ENCODE results near the gene COA1. TPM values are rescaled to one million over a fixed set of nuclear protein-coding genes. Genes with fewer than 3 reads are reported as not detected.
"Not testable (repeated sequence)": the region's sequence is repeated elsewhere in the genome, so short reads cannot be mapped to it uniquely, and the experiment has no call there.

COA1 gene
- total RNA-seq, 4 donors from 2014 or later: 31.8 to 53.2 (median 39.8) TPM

GRCh38 chr7:43731494-43731893, 2.2 kb upstream of the COA1 start:
- H3K36me3 ChIP-seq; H3K27me3 ChIP-seq; H3K27ac ChIP-seq; H3K4me3 ChIP-seq; intact Hi-C loops (cut with DNase I; ENCODE audit: low total_unique reads); DNase-seq; H3K9me3 ChIP-seq: not testable (repeated sequence)
- in situ Hi-C loops (cut with MboI; ENCODE audit: low pct_ligation_motif_present in 1 of 4, low pct_unique_long_range_greater_than_20kb in 1 of 4, low sequenced_read_pairs in 3 of 4): loop anchor here in 2 of 4 donors (10.0 to 25.0 kb wide), 2 partner anchors 103 to 106 kb away; no protein-coding TSS in a partner anchor
- 75 to 100% methylated on average over 2 to 3 of the region's 3 CpGs for WGBS, 2 donors (ENCODE audit: low coverage in 1 of 2)
- H3K4me1 ChIP-seq: peaks cover 0 to 28% (median 11%) of the 10 kb centered on the region in 4 donors

- Histone ChIP-seq H3K36me3 (no peaks in the 10 kb centered on the region), H3K27me3 (no peaks in the 10 kb centered on the region), H3K9me3 (no peaks in the 10 kb centered on the region), H3K4me1 (peaks cover 0 to 39% (median 14%) of the 10 kb centered on the region in 4 donors), H3K27ac (peak overlapping the region; percentile 82 to 88 (median 86)), H3K4me3 (peak overlapping the region; percentile 17 to 82 (median 60))
- TF ChIP-seq POLR2AphosphoS5 (IDR thresholded peaks at IDR 0.05) (no peak), CTCF (IDR thresholded peaks at IDR 0.05) (no peak), POLR2A (IDR thresholded peaks at IDR 0.05) (no peak), EP300 (IDR thresholded peaks at IDR 0.05; ENCODE audit: low read depth) (no peak)
- DNase-seq: no peak
- intact Hi-C loops (cut with DNase I; ENCODE audit: low total_unique reads) (loop anchor here (10.0 kb wide), 1 partner anchor 105 kb away; no protein-coding TSS in a partner anchor), in situ Hi-C loops (cut with MboI; ENCODE audit: low pct_ligation_motif_present in 1 of 4, low pct_unique_long_range_greater_than_20kb in 1 of 4, low sequenced_read_pairs in 3 of 4) (loop anchor here in 2 of 4 donors (10.0 to 25.0 kb wide), 2 partner anchors 105 to 107 kb away; no protein-coding TSS in a partner anchor)
- 17 to 23% methylated on average over 3 to 4 of the region's 4 CpGs for WGBS, 2 donors (ENCODE audit: low coverage in 1 of 2)
These were observed 563 bp upstream of the COA1 start for GRCh38 chr7:43729924-43730248.

- TF ChIP-seq CTCF (IDR thresholded peaks at IDR 0.05) (no peak), POLR2A (IDR thresholded peaks at IDR 0.05) (no peak), EP300 (IDR thresholded peaks at IDR 0.05; ENCODE audit: low read depth) (no peak), POLR2AphosphoS5 (IDR thresholded peaks at IDR 0.05) (no peak)
- Histone ChIP-seq H3K36me3 (no peaks in the 10 kb centered on the region), H3K9me3 (no peaks in the 10 kb centered on the region), H3K4me1 (peaks cover 0 to 46% (median 14%) of the 10 kb centered on the region in 4 donors), H3K27me3 (no peaks in the 10 kb centered on the region), H3K4me3 (no peak overlapping the region), H3K27ac (no peak overlapping the region)
- intact Hi-C loops (cut with DNase I; ENCODE audit: low total_unique reads) (loop anchor here (10.0 kb wide), 1 partner anchor 107 kb away; no protein-coding TSS in a partner anchor), in situ Hi-C loops (cut with MboI; ENCODE audit: low pct_ligation_motif_present in 1 of 4, low pct_unique_long_range_greater_than_20kb in 1 of 4, low sequenced_read_pairs in 3 of 4) (loop anchor here in 1 of 4 donors (25.0 kb wide), 1 partner anchor 110 kb away; no protein-coding TSS in a partner anchor)
- no peak for DNase-seq
- WGBS, 2 donors (ENCODE audit: low coverage in 1 of 2): 8 to 11% methylated on average over 1 of the region's 1 CpG
These were observed 1.8 kb downstream of the COA1 start for GRCh38 chr7:43727494-43727893.

GRCh38 chr7:43727003-43727402, 2.3 kb downstream of the COA1 start:
- H3K9me3 ChIP-seq: no peaks in the 10 kb centered on the region
- in situ Hi-C loops (cut with MboI; ENCODE audit: low pct_ligation_motif_present in 1 of 4, low pct_unique_long_range_greater_than_20kb in 1 of 4, low sequenced_read_pairs in 3 of 4): loop anchor here in 1 of 4 donors (25.0 kb wide), 1 partner anchor 110 kb away; no protein-coding TSS in a partner anchor
- no peak for DNase-seq
- TF ChIP-seq POLR2AphosphoS5 (IDR thresholded peaks at IDR 0.05): no peak
- TF ChIP-seq POLR2A (IDR thresholded peaks at IDR 0.05): no peak
- TF ChIP-seq EP300 (IDR thresholded peaks at IDR 0.05; ENCODE audit: low read depth): no peak
- TF ChIP-seq CTCF (IDR thresholded peaks at IDR 0.05): no peak
- H3K4me3 ChIP-seq: no peak overlapping the region
- H3K27me3 ChIP-seq: no peaks in the 10 kb centered on the region
- 87 to 90% methylated on average over 5 of the region's 5 CpGs for WGBS, 2 donors (ENCODE audit: low coverage in 1 of 2)
- H3K4me1 ChIP-seq: peaks cover 0 to 46% (median 14%) of the 10 kb centered on the region in 4 donors
- no peaks in the 10 kb centered on the region for H3K36me3 ChIP-seq
- intact Hi-C loops (cut with DNase I; ENCODE audit: low total_unique reads): loop anchor here (10.0 kb wide), 1 partner anchor 108 kb away; no protein-coding TSS in a partner anchor
- no peak overlapping the region for H3K27ac ChIP-seq
